ENCODE data around the gene ARID5B.

Gene ARID5B

GRCh38 chr10:62048919-62049623, 147.6 kb downstream of the ARID5B start:
- DNase-seq (ENCODE audit: insufficient read length, low spot score) (no peak), FAIRE-seq (no peak)
- no peak for TF ChIP-seq POU2F2 (IDR thresholded peaks at IDR 0.05; ENCODE audit: low read depth, low read length)
- TF ChIP-seq TAF1 (IDR thresholded peaks at IDR 0.05; ENCODE audit: low read depth, low read length), result no peak
- no peak for TF ChIP-seq POLR2A (IDR thresholded peaks at IDR 0.05; ENCODE audit: low read depth, low read length)
- no peak for TF ChIP-seq SPI1 (IDR thresholded peaks at IDR 0.05; ENCODE audit: low read depth, low read length)
- TF ChIP-seq POLR2AphosphoS5 (IDR thresholded peaks at IDR 0.05; ENCODE audit: low read depth, low read length), result no peak
- TF ChIP-seq PAX5 (IDR thresholded peaks at IDR 0.05; ENCODE audit: insufficient read depth, low read length, severe bottlenecking), result no peak

GRCh38 chr10:62049624-62050345, 148.3 kb downstream of the ARID5B start:
- FAIRE-seq (no peak), DNase-seq (ENCODE audit: insufficient read length, low spot score) (no peak)
- TF ChIP-seq POLR2AphosphoS5 (IDR thresholded peaks at IDR 0.05; ENCODE audit: low read depth, low read length) (no peak), PAX5 (IDR thresholded peaks at IDR 0.05; ENCODE audit: insufficient read depth, low read length, severe bottlenecking) (no peak), POU2F2 (IDR thresholded peaks at IDR 0.05; ENCODE audit: low read depth, low read length) (no peak), SPI1 (IDR thresholded peaks at IDR 0.05; ENCODE audit: low read depth, low read length) (no peak), POLR2A (IDR thresholded peaks at IDR 0.05; ENCODE audit: low read depth, low read length) (no peak), TAF1 (IDR thresholded peaks at IDR 0.05; ENCODE audit: low read depth, low read length) (no peak)

- TF ChIP-seq PAX5 (IDR thresholded peaks at IDR 0.05; ENCODE audit: insufficient read depth, low read length, severe bottlenecking) (no peak), TAF1 (IDR thresholded peaks at IDR 0.05; ENCODE audit: low read depth, low read length) (no peak), SPI1 (IDR thresholded peaks at IDR 0.05; ENCODE audit: low read depth, low read length) (no peak), POLR2AphosphoS5 (IDR thresholded peaks at IDR 0.05; ENCODE audit: low read depth, low read length) (no peak), POU2F2 (IDR thresholded peaks at IDR 0.05; ENCODE audit: low read depth, low read length) (no peak), POLR2A (IDR thresholded peaks at IDR 0.05; ENCODE audit: low read depth, low read length) (no peak)
- DNase-seq (ENCODE audit: insufficient read length, low spot score), result no peak
- FAIRE-seq, result no peak
Measured at GRCh38 chr10:62050346-62050892, 148.9 kb downstream of the ARID5B start.

- DNase-seq (ENCODE audit: insufficient read length, low spot score) (no peak), FAIRE-seq (peak; percentile 60)
- TF ChIP-seq POLR2AphosphoS5 (IDR thresholded peaks at IDR 0.05; ENCODE audit: low read depth, low read length) (no peak), TAF1 (IDR thresholded peaks at IDR 0.05; ENCODE audit: low read depth, low read length) (no peak), SPI1 (IDR thresholded peaks at IDR 0.05; ENCODE audit: low read depth, low read length) (peak; percentile 45), POU2F2 (IDR thresholded peaks at IDR 0.05; ENCODE audit: low read depth, low read length) (peak; percentile 85)
Measured at GRCh38 chr10:62050893-62051433, 149.5 kb downstream of the ARID5B start.

- no peak for DNase-seq (ENCODE audit: insufficient read length, low spot score)
- TF ChIP-seq POU2F2 (IDR thresholded peaks at IDR 0.05; ENCODE audit: low read depth, low read length), result no peak
- no peak for TF ChIP-seq PAX5 (IDR thresholded peaks at IDR 0.05; ENCODE audit: insufficient read depth, low read length, severe bottlenecking)
- no peak for TF ChIP-seq POLR2A (IDR thresholded peaks at IDR 0.05; ENCODE audit: low read depth, low read length)
- TF ChIP-seq TAF1 (IDR thresholded peaks at IDR 0.05; ENCODE audit: low read depth, low read length), result no peak
- TF ChIP-seq POLR2AphosphoS5 (IDR thresholded peaks at IDR 0.05; ENCODE audit: low read depth, low read length), result no peak
- no peak for TF ChIP-seq SPI1 (IDR thresholded peaks at IDR 0.05; ENCODE audit: low read depth, low read length)
- FAIRE-seq, result no peak
Measured at GRCh38 chr10:62052276-62052675, 150.8 kb downstream of the ARID5B start.

GRCh38 chr10:62053860-62054259, 152.4 kb downstream of the ARID5B start:
- DNase-seq (ENCODE audit: insufficient read length, low spot score), result no peak
- TF ChIP-seq TAF1 (IDR thresholded peaks at IDR 0.05; ENCODE audit: low read depth, low read length) (no peak), PAX5 (IDR thresholded peaks at IDR 0.05; ENCODE audit: insufficient read depth, low read length, severe bottlenecking) (no peak), POU2F2 (IDR thresholded peaks at IDR 0.05; ENCODE audit: low read depth, low read length) (no peak), SPI1 (IDR thresholded peaks at IDR 0.05; ENCODE audit: low read depth, low read length) (no peak), POLR2AphosphoS5 (IDR thresholded peaks at IDR 0.05; ENCODE audit: low read depth, low read length) (no peak)
- no peak for FAIRE-seq

- FAIRE-seq (no peak), DNase-seq (ENCODE audit: insufficient read length, low spot score) (no peak)
- TF ChIP-seq SPI1 (IDR thresholded peaks at IDR 0.05; ENCODE audit: low read depth, low read length), result peak; percentile 14; the same call in 1 of the 2 replicates
- TF ChIP-seq POLR2AphosphoS5 (IDR thresholded peaks at IDR 0.05; ENCODE audit: low read depth, low read length), result no peak
- no peak for TF ChIP-seq POU2F2 (IDR thresholded peaks at IDR 0.05; ENCODE audit: low read depth, low read length)
Measured at GRCh38 chr10:62054408-62054807, 152.9 kb downstream of the ARID5B start.

GRCh38 chr10:62054830-62055229, 153.3 kb downstream of the ARID5B start:
- DNase-seq (ENCODE audit: insufficient read length, low spot score) (no peak), FAIRE-seq (no peak)
- TF ChIP-seq TAF1 (IDR thresholded peaks at IDR 0.05; ENCODE audit: low read depth, low read length) (no peak), SPI1 (IDR thresholded peaks at IDR 0.05; ENCODE audit: low read depth, low read length) (no peak), POLR2AphosphoS5 (IDR thresholded peaks at IDR 0.05; ENCODE audit: low read depth, low read length) (no peak), PAX5 (IDR thresholded peaks at IDR 0.05; ENCODE audit: insufficient read depth, low read length, severe bottlenecking) (no peak)

- no peak for TF ChIP-seq POU2F2 (IDR thresholded peaks at IDR 0.05; ENCODE audit: low read depth, low read length)
- TF ChIP-seq POLR2A (IDR thresholded peaks at IDR 0.05; ENCODE audit: low read depth, low read length), result no peak
- TF ChIP-seq POLR2AphosphoS5 (IDR thresholded peaks at IDR 0.05; ENCODE audit: low read depth, low read length), result no peak
- no peak for TF ChIP-seq TAF1 (IDR thresholded peaks at IDR 0.05; ENCODE audit: low read depth, low read length)
- TF ChIP-seq SPI1 (IDR thresholded peaks at IDR 0.05; ENCODE audit: low read depth, low read length), result no peak
- TF ChIP-seq PAX5 (IDR thresholded peaks at IDR 0.05; ENCODE audit: insufficient read depth, low read length, severe bottlenecking), result no peak
- FAIRE-seq, result no peak
- no peak for DNase-seq (ENCODE audit: insufficient read length, low spot score)
Measured at GRCh38 chr10:62056219-62056618, 154.7 kb downstream of the ARID5B start.

All from GM12891 (cell line).